ENCODE measurements around the gene SMARCA1.

Gene SMARCA1

DNA sequence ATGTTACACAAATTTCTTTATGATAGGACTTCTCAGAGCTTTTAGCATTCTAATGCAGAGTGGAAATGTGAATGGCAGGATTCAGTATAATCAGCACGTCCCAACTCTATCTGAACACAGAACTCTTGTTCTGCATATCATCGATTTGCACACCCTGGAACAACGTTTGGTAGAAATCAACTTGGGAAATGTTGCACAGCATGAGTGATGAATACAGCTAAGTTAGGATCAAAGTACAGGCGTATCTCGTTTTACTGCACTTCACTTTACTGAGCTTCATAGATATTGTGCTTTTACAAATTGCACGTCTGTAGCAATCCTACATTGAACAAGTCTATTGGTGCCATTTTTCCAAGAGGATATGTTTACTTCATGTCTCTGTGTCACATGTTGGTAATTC, 70.8 kb downstream of the SMARCA1 start:
- DNase-seq, result no peak

DNA sequence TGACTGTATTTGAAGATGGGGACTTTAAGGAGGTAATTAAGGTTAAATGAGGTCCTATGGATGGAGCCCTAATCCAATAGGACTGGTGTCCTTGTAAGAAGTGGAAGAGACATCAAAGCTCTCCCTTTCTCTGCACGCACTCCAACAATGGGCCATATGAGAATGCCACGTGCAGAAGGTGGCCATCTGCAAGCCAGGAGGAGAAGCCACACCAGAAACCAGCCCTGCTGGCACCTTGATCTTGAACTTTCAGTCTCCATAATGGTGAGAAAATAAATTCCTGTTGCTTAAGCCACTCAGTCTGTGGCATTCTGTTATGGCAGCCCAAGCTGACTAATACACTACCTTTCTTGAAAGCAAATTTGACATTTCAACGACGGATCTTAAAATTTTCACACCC, 73.2 kb downstream of the SMARCA1 start:
- no peak for DNase-seq

DNA sequence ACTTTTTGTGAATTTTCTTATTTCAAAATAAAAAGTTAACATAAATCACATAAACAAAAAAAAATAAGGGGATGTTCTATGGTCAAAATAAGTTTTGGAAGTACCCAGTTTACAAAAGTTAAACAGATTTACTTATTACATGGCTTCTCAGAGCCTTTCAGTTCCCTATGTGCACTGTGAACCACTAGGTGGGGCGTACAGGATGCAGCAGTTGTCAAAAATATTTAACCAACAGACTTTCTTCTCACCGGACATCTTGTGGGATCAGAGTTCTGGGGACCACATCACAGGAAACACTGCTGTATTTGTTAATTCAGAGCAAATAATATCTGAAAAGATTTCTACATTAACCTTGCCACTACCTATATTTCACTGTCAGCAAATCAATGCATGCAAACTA, 74.1 kb downstream of the SMARCA1 start:
- no peak for DNase-seq

DNA sequence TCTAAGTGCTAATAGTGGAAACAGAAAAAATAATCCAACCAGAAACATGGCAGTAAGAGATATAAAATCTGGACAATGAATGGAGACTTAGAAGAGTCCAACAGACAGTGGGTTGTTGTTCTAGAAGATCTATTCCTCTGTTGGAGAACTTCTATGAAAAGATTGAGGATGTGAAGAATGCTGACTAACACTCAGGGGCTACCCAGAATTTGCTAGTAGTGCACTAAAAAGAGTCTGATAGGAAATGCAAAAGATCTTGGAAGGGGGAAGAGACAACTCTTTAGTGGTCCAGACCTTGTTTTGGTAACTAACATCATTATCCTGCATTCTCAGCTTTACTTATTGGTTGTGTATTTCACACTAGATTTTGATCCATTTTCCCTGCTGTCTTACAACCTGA, 77.9 kb downstream of the SMARCA1 start:
- DNase-seq, result no peak

- no peak for DNase-seq
Measured at GRCh38 chrX:129433945-129434344, 89.3 kb downstream of the SMARCA1 start.

DNA sequence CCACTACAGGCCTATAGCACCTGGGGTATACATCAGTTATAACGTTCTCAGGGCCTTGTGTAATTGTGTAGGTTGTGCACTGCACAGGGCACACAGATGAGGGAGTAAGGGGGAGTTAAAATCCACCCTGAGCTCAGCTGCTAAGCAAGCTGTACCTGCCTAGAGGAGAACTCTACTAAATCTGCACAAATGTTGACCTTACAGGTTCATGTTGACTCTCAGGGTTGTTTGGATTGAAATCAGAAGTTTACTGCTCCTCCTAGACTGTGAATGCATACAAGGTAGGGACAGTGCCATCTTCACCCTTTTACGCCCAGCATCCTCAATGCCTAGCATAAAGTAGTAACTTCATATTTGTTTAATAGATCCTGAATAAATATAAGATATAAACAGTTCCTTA, 89.8 kb downstream of the SMARCA1 start:
- no peak for DNase-seq

GRCh38 chrX:129427267-129427666, 96.0 kb downstream of the SMARCA1 start:
- no peak for DNase-seq

DNA sequence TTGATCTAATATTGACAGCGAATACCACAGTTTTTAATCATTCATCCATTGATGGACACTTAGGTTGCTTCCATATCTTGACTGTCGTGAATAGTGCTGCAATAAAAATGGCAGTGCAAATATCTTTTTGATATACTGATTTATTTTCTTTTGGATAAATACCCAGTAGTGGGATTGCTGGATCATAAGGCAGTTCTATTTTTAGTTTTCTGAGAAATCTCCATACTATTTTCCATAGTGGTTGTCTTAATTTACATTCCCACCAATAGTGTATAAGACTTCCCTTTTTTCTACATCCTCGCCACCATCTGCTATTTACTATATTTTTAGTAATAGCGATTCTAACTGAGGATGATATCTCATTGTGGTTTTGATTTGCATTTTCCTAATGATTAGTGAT, 100.1 kb downstream of the SMARCA1 start:
- DNase-seq, result no peak

DNA sequence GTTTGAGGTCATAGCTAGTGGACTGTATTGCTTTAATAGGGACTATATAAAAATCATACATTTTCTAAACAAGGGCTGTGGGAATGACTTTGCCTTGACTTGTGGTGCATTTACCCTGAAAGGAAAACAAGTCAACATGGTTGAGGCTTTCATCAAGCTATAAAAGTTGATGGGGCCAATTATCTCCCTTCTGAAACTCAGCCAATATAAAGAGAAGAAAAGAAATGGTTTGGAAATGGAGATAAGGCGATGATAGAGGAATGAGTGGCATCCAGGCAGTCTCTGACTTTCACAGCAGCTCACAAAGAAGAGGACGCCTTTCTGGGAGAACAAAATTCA, 118.7 kb downstream of the SMARCA1 start:
- DNase-seq, result no peak

GRCh38 chrX:129403974-129404669, 119.2 kb downstream of the SMARCA1 start:
- no peak for DNase-seq
